LNCAP (cell line): ENCODE results near the gene SFSWAP.

ENCODE experiments used
- CTCF ChIP-seq: fragments of 450-650 bp; IDR thresholded peaks from 2 replicates; pipeline ENCODE4 v1.5.1; 2017; ENCODE audit warnings: mild to moderate bottlenecking

Gene SFSWAP

GRCh38 chr12:131675126-131676080 lies 35.5 kb upstream of the SFSWAP start:
- no peak for TF ChIP-seq CTCF

- no peak for TF ChIP-seq CTCF
These were observed 34.3 kb upstream of the SFSWAP start for GRCh38 chr12:131676544-131676943.

GRCh38 chr12:131677699-131678098 lies 33.2 kb upstream of the SFSWAP start:
- TF ChIP-seq CTCF: no peak

GRCh38 chr12:131681257-131681620 lies 29.7 kb upstream of the SFSWAP start:
- TF ChIP-seq CTCF: no peak

- TF ChIP-seq CTCF: no peak
These were observed 28.4 kb upstream of the SFSWAP start for GRCh38 chr12:131682510-131682895.

GRCh38 chr12:131683266-131684014 lies 27.4 kb upstream of the SFSWAP start:
- TF ChIP-seq CTCF: no peak

- TF ChIP-seq CTCF: no peak
These were observed 26.7 kb upstream of the SFSWAP start for GRCh38 chr12:131684015-131684725.
